H9 (cell line): ENCODE data around the gene PLA2G1B. TPM values are rescaled to one million over a fixed set of nuclear protein-coding genes. Genes with fewer than 3 reads are reported as not detected.
A peak's percentile ranks its signal among the peaks of the same experiment; 100 is the strongest.

Source experiments
- DNase-seq: peaks from one replicate; pipeline ENCODE4 v3.0.0-alpha.2; 2017
- H2AFZ ChIP-seq: one replicate; pipeline ENCODE4 v1.6.1; 2013; ENCODE audit warnings: mild to moderate bottlenecking, low read length, control low read depth, moderate library complexity
- H2AK5ac ChIP-seq: 2 replicates; pipeline ENCODE4 v1.6.1; 2013; ENCODE audit warnings: low read length, control low read depth, mixed read lengths; ENCODE audit not compliant: insufficient read length
- H2BK120ac ChIP-seq: one replicate; pipeline ENCODE4 v1.6.1; 2013; ENCODE audit warnings: low read depth, mild to moderate bottlenecking, low read length, control low read depth, inconsistent platforms; ENCODE audit not compliant: poor library complexity, severe bottlenecking
- H2BK12ac ChIP-seq: 2 replicates; pipeline ENCODE4 v1.6.1; 2013; ENCODE audit warnings: low read length, control low read depth, mixed read lengths, low read depth; ENCODE audit not compliant: insufficient read length
- H2BK15ac ChIP-seq: 2 replicates; pipeline ENCODE4 v1.6.1; 2013; ENCODE audit warnings: low read depth, low read length, control low read depth
- H2BK20ac ChIP-seq: one replicate; pipeline ENCODE4 v1.6.1; 2013; ENCODE audit warnings: low read depth, mild to moderate bottlenecking, low read length, control low read depth, inconsistent platforms; ENCODE audit not compliant: poor library complexity, severe bottlenecking
- H2BK5ac ChIP-seq: 2 replicates; pipeline ENCODE4 v1.6.1; 2013; ENCODE audit warnings: low read length, control low read depth, mixed read lengths; ENCODE audit not compliant: insufficient read length
- H3K14ac ChIP-seq: 2 replicates; pipeline ENCODE4 v1.6.1; 2013; ENCODE audit warnings: low read length, control low read depth; ENCODE audit not compliant: insufficient read depth
- H3K18ac ChIP-seq: 2 replicates; pipeline ENCODE4 v1.6.1; 2013; ENCODE audit warnings: low read depth, mild to moderate bottlenecking, mixed read lengths, low read length, control low read depth; ENCODE audit not compliant: insufficient read length
- H3K23ac ChIP-seq: 2 replicates; pipeline ENCODE4 v1.6.1; 2013; ENCODE audit warnings: low read length, control low read depth, mixed read lengths, low read depth; ENCODE audit not compliant: insufficient read length
- H3K23me2 ChIP-seq: 2 replicates; pipeline ENCODE4 v1.6.1; 2013; ENCODE audit warnings: low read depth, mild to moderate bottlenecking, mixed read lengths, low read length, control low read depth; ENCODE audit not compliant: insufficient read length, poor library complexity, severe bottlenecking
- H3K27ac ChIP-seq: 2 replicates; pipeline ENCODE4 v1.5.1; 2013; ENCODE audit warnings: low read length, control low read depth, mixed read lengths, low read depth; ENCODE audit not compliant: insufficient read length
- H3K27me3 ChIP-seq: 2 replicates; pipeline ENCODE4 v1.6.1; 2013; ENCODE audit warnings: low read length, control low read depth, inconsistent platforms; ENCODE audit not compliant: insufficient read depth
- H3K4ac ChIP-seq: 2 replicates; pipeline ENCODE4 v1.6.1; 2013; ENCODE audit warnings: low read depth, mild to moderate bottlenecking, control low read depth, inconsistent platforms, low read length, moderate library complexity
- H3K4me1 ChIP-seq: 2 replicates; pipeline ENCODE4 v1.6.1; 2013; ENCODE audit warnings: low read length, control low read depth, inconsistent platforms; ENCODE audit not compliant: insufficient read depth
- H3K4me2 ChIP-seq: 2 replicates; pipeline ENCODE4 v1.6.1; 2013; ENCODE audit warnings: low read length, control low read depth, mixed read lengths; ENCODE audit not compliant: insufficient read length, insufficient read depth
- H3K56ac ChIP-seq: 2 replicates; pipeline ENCODE4 v1.6.1; 2013; ENCODE audit warnings: low read depth, mild to moderate bottlenecking, mixed read lengths, low read length, control low read depth; ENCODE audit not compliant: insufficient read length
- H3K79me1 ChIP-seq: 2 replicates; pipeline ENCODE4 v1.6.1; 2013; ENCODE audit warnings: low read depth, mild to moderate bottlenecking, moderate library complexity, low read length, control low read depth, inconsistent platforms; ENCODE audit not compliant: insufficient read depth, poor library complexity, severe bottlenecking
- H3K79me2 ChIP-seq: 2 replicates; pipeline ENCODE4 v1.6.1; 2013; ENCODE audit warnings: low read length, control low read depth, inconsistent platforms; ENCODE audit not compliant: insufficient read depth
- H3K9ac ChIP-seq: 2 replicates; pipeline ENCODE4 v1.6.1; 2013; ENCODE audit warnings: low read length, control low read depth, mixed read lengths; ENCODE audit not compliant: insufficient read length; ENCODE audit errors: extremely low read depth
- H3K9me3 ChIP-seq: one replicate; pipeline ENCODE4 v1.6.1; 2013; ENCODE audit warnings: low read depth, low read length, inconsistent platforms; ENCODE audit not compliant: control insufficient read depth
- H3T11ph ChIP-seq: one replicate; pipeline ENCODE4 v1.6.1; 2013; ENCODE audit warnings: mild to moderate bottlenecking, low read length, control low read depth, inconsistent platforms
- H4K20me1 ChIP-seq: one replicate; pipeline ENCODE4 v1.6.1; 2013; ENCODE audit not compliant: control insufficient read depth, insufficient read length, insufficient read depth
- H4K5ac ChIP-seq: 2 replicates; pipeline ENCODE4 v1.6.1; 2013; ENCODE audit warnings: low read depth, mild to moderate bottlenecking, mixed read lengths, low read length, control low read depth; ENCODE audit not compliant: insufficient read length
- H4K8ac ChIP-seq: replicated peaks from 2 replicates; pipeline ENCODE4 v1.6.1; 2013; ENCODE audit warnings: low read length, control low read depth, mixed read lengths, low read depth; ENCODE audit not compliant: insufficient read length
- H4K91ac ChIP-seq: 2 replicates; pipeline ENCODE4 v1.6.1; 2013; ENCODE audit warnings: low read depth, mild to moderate bottlenecking, moderate library complexity, mixed read lengths, low read length, control low read depth; ENCODE audit not compliant: insufficient read length
- H3K27ac Mint-ChIP-seq, 3 experiments: 2 replicates in 2 of 3; 3 replicates in 1 of 3; pipeline ENCODE4 v1.8.0; 2020 to 2021; ENCODE audit warnings: mixed read lengths in 3 of 3, mild to moderate bottlenecking in 1 of 3, moderate library complexity in 1 of 3
- H3K27me3 Mint-ChIP-seq: 2 replicates; pipeline ENCODE4 v1.8.0; 2021; ENCODE audit warnings: low read depth, mild to moderate bottlenecking, moderate library complexity, mixed read lengths
- H3K36me3 Mint-ChIP-seq, 3 experiments: 2 replicates in 2 of 3; 3 replicates in 1 of 3; pipeline ENCODE4 v1.8.0; 2020 to 2021; ENCODE audit warnings: low read depth in 3 of 3, mixed read lengths in 3 of 3; ENCODE audit not compliant: insufficient read depth in 1 of 3
- H3K4me1 Mint-ChIP-seq, 2 experiments: 2 replicates each; pipeline ENCODE4 v1.8.0; 2020; ENCODE audit warnings: mixed read lengths in 2 of 2
- H3K4me3 Mint-ChIP-seq, 2 experiments: 2 replicates in 1 of 2; 3 replicates in 1 of 2; pipeline ENCODE4 v1.8.0; 2020 to 2021; ENCODE audit warnings: mild to moderate bottlenecking in 2 of 2, mixed read lengths in 2 of 2, moderate library complexity in 1 of 2
- H3K9me3 Mint-ChIP-seq, 2 experiments: 2 replicates in 1 of 2; 3 replicates in 1 of 2; pipeline ENCODE4 v1.8.0; 2020; ENCODE audit warnings: mild to moderate bottlenecking in 2 of 2, mixed read lengths in 2 of 2, moderate library complexity in 1 of 2
- WGBS: extraction: QIAGEN DNeasy Blood & Tissue Kit; methylation state at CpG from one replicate; pipeline ENCODE4 v1.1.7; 2013; ENCODE audit warnings: missing lambda C conversion rate, low lambda C conversion rate, mixed read lengths; ENCODE audit not compliant: insufficient read length; ENCODE audit errors: extremely low coverage; 5-methylcytosine and 5-hydroxymethylcytosine counted together
- total RNA-seq: library from RNA; stranded (reverse); gene quantifications from 2 replicates; pipeline ENCODE4 v1.2.1, GENCODE V29; 2021
- TF ChIP-seq, protein P1 (sequence below): fragments of 200-600 bp; sonication (generic); conservative IDR thresholded peaks from 3 replicates; pipeline ENCODE4 v1.8.0; 2021; ENCODE audit warnings: antibody characterized with exemption, mild to moderate bottlenecking

The PLA2G1B gene
- total RNA-seq, 1 experiment from 2014 or later = not detected

DNA sequence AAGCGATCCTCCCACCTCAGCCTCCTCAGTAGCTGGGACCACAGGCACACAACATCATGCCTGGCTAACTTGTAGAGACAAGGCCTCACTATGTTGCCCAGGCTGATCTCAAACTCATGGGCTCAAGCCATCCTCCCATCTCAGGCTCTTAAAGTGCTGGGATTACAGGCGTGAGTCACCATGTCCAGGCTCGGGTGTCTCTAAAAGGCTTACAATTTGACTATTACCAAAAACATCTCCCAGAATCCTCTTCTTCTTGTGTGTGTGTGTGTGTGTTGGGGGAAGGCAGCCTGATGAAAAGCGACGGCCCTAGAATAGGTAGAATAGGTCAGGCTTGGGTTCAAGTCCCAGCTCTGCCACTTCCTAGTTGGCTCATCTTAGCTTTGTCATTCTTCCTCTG is 24.5 kb upstream of the PLA2G1B start:
- Histone ChIP-seq H3K23ac (no peak overlapping the region), H3K27me3 (no peaks in the 10 kb centered on the region), H2BK15ac (no peak overlapping the region), H3K9me3 (no peaks in the 10 kb centered on the region), H3K4ac (no peak overlapping the region), H3K23me2 (no peaks in the 10 kb centered on the region), H2AK5ac (no peak overlapping the region), H3K79me1 (no peaks in the 10 kb centered on the region), H3K9ac (no peak overlapping the region), H4K8ac (no peak overlapping the region), H2AFZ (no peak overlapping the region), H2BK5ac (no peak overlapping the region), H4K91ac (no peak overlapping the region), H2BK12ac (no peak overlapping the region), H3K4me1 (no peaks in the 10 kb centered on the region), H3K4me2 (no peak overlapping the region), H2BK20ac (no peak overlapping the region), H4K20me1 (no peaks in the 10 kb centered on the region), H3K56ac (no peak overlapping the region), H2BK120ac (no peak overlapping the region), H4K5ac (no peak overlapping the region), H3T11ph (no peak overlapping the region), H3K79me2 (no peaks in the 10 kb centered on the region), H3K27ac (no peak overlapping the region), H3K14ac (no peak overlapping the region), H3K18ac (no peak overlapping the region)
- H3K4me3 Mint-ChIP-seq = no peak overlapping the region
- no peaks in the 10 kb centered on the region for H3K9me3 Mint-ChIP-seq
- no peak for DNase-seq
- no CpG with 5 or more reads among the region's 5 CpGs for WGBS
- H3K27me3 Mint-ChIP-seq = no peaks in the 10 kb centered on the region
- peaks cover 30 to 82% (median 80%) of the 10 kb centered on the region in 3 experiments; a peak in 6 of 7 replicates for H3K36me3 Mint-ChIP-seq
- H3K4me1 Mint-ChIP-seq = peaks cover 0 to 5% of the 10 kb centered on the region in 2 experiments; a peak in 2 of 4 replicates
- TF ChIP-seq, protein P1, sequence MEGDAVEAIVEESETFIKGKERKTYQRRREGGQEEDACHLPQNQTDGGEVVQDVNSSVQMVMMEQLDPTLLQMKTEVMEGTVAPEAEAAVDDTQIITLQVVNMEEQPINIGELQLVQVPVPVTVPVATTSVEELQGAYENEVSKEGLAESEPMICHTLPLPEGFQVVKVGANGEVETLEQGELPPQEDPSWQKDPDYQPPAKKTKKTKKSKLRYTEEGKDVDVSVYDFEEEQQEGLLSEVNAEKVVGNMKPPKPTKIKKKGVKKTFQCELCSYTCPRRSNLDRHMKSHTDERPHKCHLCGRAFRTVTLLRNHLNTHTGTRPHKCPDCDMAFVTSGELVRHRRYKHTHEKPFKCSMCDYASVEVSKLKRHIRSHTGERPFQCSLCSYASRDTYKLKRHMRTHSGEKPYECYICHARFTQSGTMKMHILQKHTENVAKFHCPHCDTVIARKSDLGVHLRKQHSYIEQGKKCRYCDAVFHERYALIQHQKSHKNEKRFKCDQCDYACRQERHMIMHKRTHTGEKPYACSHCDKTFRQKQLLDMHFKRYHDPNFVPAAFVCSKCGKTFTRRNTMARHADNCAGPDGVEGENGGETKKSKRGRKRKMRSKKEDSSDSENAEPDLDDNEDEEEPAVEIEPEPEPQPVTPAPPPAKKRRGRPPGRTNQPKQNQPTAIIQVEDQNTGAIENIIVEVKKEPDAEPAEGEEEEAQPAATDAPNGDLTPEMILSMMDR = no peak
- H3K27ac Mint-ChIP-seq = 0 out of 7 replicates have a peak overlapping the region, but pooled peaks of 1 of the 3 experiments have one; percentile 24
